A673 (cell line): ENCODE measurements around the gene RASGRP2. TPM values are rescaled to one million over a fixed set of nuclear protein-coding genes. Genes with fewer than 3 reads are reported as not detected.

ENCODE experiments used
- BruUV-seq: library from RNA; stranded (reverse); fragments of 400-500 nt; replicated peaks from 2 replicates; lab custom pipeline; 2021; lab: Mats Ljungman, UMichigan
- CTCF ChIA-PET: fragments of 300-600 bp; sonication (Branson Sonifier 250); formaldehyde crosslinking; loops from one replicate; lab custom pipeline; 2022; ENCODE audit warnings: antibody characterized with exemption; lab: Charles Lee
- POLR2A ChIA-PET: fragments of 300-600 bp; sonication (Branson Sonifier 250); formaldehyde crosslinking; loops from one replicate; lab custom pipeline; 2022; ENCODE audit warnings: antibody characterized with exemption; ENCODE audit not compliant: low non-redundant PET; lab: Charles Lee
- DNase-seq: peaks from one replicate; pipeline ENCODE4 v3.0.0-alpha.2; 2015; ENCODE audit warnings: low spot score
- H3K27ac ChIP-seq: fragments of 200-600 bp; sonication (generic); 2 replicates; pipeline ENCODE4 v1.5.1; 2016; ENCODE audit warnings: mixed run types, low read depth, mild to moderate bottlenecking, mixed read lengths, antibody characterized with exemption, low read length; ENCODE audit not compliant: poor library complexity, severe bottlenecking
- H3K27me3 ChIP-seq: fragments of 200-600 bp; sonication (generic); replicated peaks from 2 replicates; pipeline ENCODE4 v1.6.1; 2017; ENCODE audit warnings: mixed run types, low read depth, mild to moderate bottlenecking, mixed read lengths, antibody characterized with exemption, low read length; ENCODE audit not compliant: insufficient read depth, poor library complexity
- H3K36me3 ChIP-seq: fragments of 200-600 bp; sonication (generic); 2 replicates; pipeline ENCODE4 v1.6.1; 2016; ENCODE audit warnings: mixed run types, mild to moderate bottlenecking, mixed read lengths, antibody characterized with exemption, low read length; ENCODE audit not compliant: insufficient read depth, poor library complexity, severe bottlenecking
- H3K4me1 ChIP-seq: fragments of 200-600 bp; sonication (generic); 2 replicates; pipeline ENCODE4 v1.6.1; 2017; ENCODE audit warnings: mixed run types, mild to moderate bottlenecking, mixed read lengths, antibody characterized with exemption, low read length; ENCODE audit not compliant: insufficient read depth, poor library complexity, severe bottlenecking
- H3K4me3 ChIP-seq: fragments of 200-600 bp; sonication (generic); 2 replicates; pipeline ENCODE4 v1.5.1; 2016; ENCODE audit warnings: low read depth, mixed run types, mild to moderate bottlenecking, mixed read lengths, low read length; ENCODE audit not compliant: poor library complexity, severe bottlenecking
- H3K9me3 ChIP-seq: fragments of 200-600 bp; sonication (generic); 2 replicates; pipeline ENCODE4 v1.6.1; 2016; ENCODE audit warnings: mixed run types, low read depth, mild to moderate bottlenecking, mixed read lengths, antibody characterized with exemption, low read length; ENCODE audit not compliant: poor library complexity, severe bottlenecking
- CTCF ChIP-seq: fragments of 300-800, 200-600 bp; sonication (generic); conservative IDR thresholded peaks from 2 replicates; pipeline ENCODE4 v1.5.1; 2017; ENCODE audit warnings: low read depth, mild to moderate bottlenecking, antibody characterized with exemption, low read length, moderate library complexity, mixed read lengths
- EZH2 ChIP-seq: fragments of 200-600 bp; sonication (generic); IDR thresholded peaks from 2 replicates; pipeline ENCODE4 v1.6.1; 2017; ENCODE audit warnings: borderline replicate concordance, low read depth, mild to moderate bottlenecking, mixed read lengths, antibody characterized with exemption, low read length; ENCODE audit not compliant: poor library complexity, severe bottlenecking
- intact Hi-C: fragments of 100-400 bp; cut with micrococcal nuclease; formaldehyde crosslinking; loops from one replicate; pipeline ENCODE4 v1.10.0; 2022; ENCODE audit not compliant: unreplicated experiment
- total RNA-seq: library from RNA; stranded (reverse); gene quantifications from 2 replicates; pipeline ENCODE4 v1.2.3, GENCODE V29; 2021

Gene RASGRP2
- total RNA-seq, 1 experiment from 2014 or later, result 2.0 TPM

GRCh38 chr11:64698427-64698826 is 45.5 kb downstream of the RASGRP2 start:
- ChIA-PET POLR2A (no interaction called here), CTCF (no interaction called here)
- no peak overlapping the region for H3K27ac ChIP-seq
- TF ChIP-seq EZH2, result no peak
- TF ChIP-seq CTCF, result no peak
- H3K4me1 ChIP-seq, result no peaks in the 10 kb centered on the region
- BruUV-seq, result no TSS peak
- DNase-seq, result no peak
- H3K27me3 ChIP-seq, result peaks cover 10% of the 10 kb centered on the region
- H3K9me3 ChIP-seq, result no peaks in the 10 kb centered on the region
- no peak overlapping the region for H3K4me3 ChIP-seq
- no peaks in the 10 kb centered on the region for H3K36me3 ChIP-seq
- intact Hi-C loops, result no loop called here

- CTCF ChIA-PET, result interaction anchor here (0.5 kb wide), 1 partner anchor 111 kb away, joined by 4 read pairs; no protein-coding TSS in a partner anchor
- Histone ChIP-seq H3K36me3 (no peaks in the 10 kb centered on the region), H3K9me3 (no peaks in the 10 kb centered on the region), H3K27ac (no peak overlapping the region), H3K4me3 (no peak overlapping the region), H3K4me1 (no peaks in the 10 kb centered on the region), H3K27me3 (peaks cover 10% of the 10 kb centered on the region)
- TF ChIP-seq CTCF (no peak), EZH2 (no peak)
- intact Hi-C loops, result no loop called here
- no peak for DNase-seq
- POLR2A ChIA-PET, result no interaction called here
- BruUV-seq, result no TSS peak
These were observed 46.1 kb downstream of the RASGRP2 start for GRCh38 chr11:64697663-64698375.

GRCh38 chr11:64696045-64696444 is 47.9 kb downstream of the RASGRP2 start:
- BruUV-seq, result no TSS peak
- no peak overlapping the region for H3K4me3 ChIP-seq
- CTCF ChIA-PET, result no interaction called here
- H3K9me3 ChIP-seq, result no peaks in the 10 kb centered on the region
- DNase-seq, result no peak
- intact Hi-C loops, result no loop called here
- no peaks in the 10 kb centered on the region for H3K36me3 ChIP-seq
- TF ChIP-seq EZH2, result no peak
- no peak for TF ChIP-seq CTCF
- H3K27me3 ChIP-seq, result peaks cover 17% of the 10 kb centered on the region
- H3K27ac ChIP-seq, result no peak overlapping the region
- POLR2A ChIA-PET, result no interaction called here
- no peaks in the 10 kb centered on the region for H3K4me1 ChIP-seq
